Bronchial epithelial cell (primary cell): ENCODE data around the gene EGFL6. TPM values are rescaled to one million over a fixed set of nuclear protein-coding genes. Genes with fewer than 3 reads are reported as not detected.

Experiments
- DNase-seq: peaks from one replicate; pipeline ENCODE4 v3.0.0-alpha.2; 2010; ENCODE audit warnings: low read depth
- FAIRE-seq: peaks from 2 replicates; lab custom pipeline; 2011; peaks lifted over from hg19 to GRCh38; lab: Jason Lieb, UNC
- H3K27me3 ChIP-seq: 2 replicates; pipeline ENCODE4 v1.5.1; 2011; ENCODE audit warnings: low read length; ENCODE audit not compliant: control insufficient read depth, insufficient read depth
- H3K36me3 ChIP-seq: 2 replicates; pipeline ENCODE4 v1.5.1; 2011; ENCODE audit warnings: low read length; ENCODE audit not compliant: control insufficient read depth, insufficient read depth
- H3K4me3 ChIP-seq: 2 replicates; pipeline ENCODE4 v1.5.1; 2011; ENCODE audit warnings: mild to moderate bottlenecking, low read depth, low read length, control low read depth
- CTCF ChIP-seq: IDR thresholded peaks from 2 replicates; pipeline ENCODE4 v1.5.1; 2011; ENCODE audit warnings: mild to moderate bottlenecking, moderate library complexity, low read length, control low read depth, inconsistent platforms; ENCODE audit not compliant: insufficient read depth, severe bottlenecking
- total RNA-seq: library from RNA; depleted of rRNA; stranded (reverse); fragments of >200 nt; gene quantifications from 2 replicates; pipeline ENCODE4 v1.2.1, GENCODE V29; 2014

The EGFL6 gene
- total RNA-seq, 1 donor from 2014 or later = not detected

GRCh38 chrX:13650318-13650717, 80.9 kb downstream of the EGFL6 start:
- no peak for TF ChIP-seq CTCF
- DNase-seq (no peak), FAIRE-seq (no peak)
- no peaks in the 10 kb centered on the region for H3K27me3 ChIP-seq
- no peaks in the 10 kb centered on the region for H3K36me3 ChIP-seq
- no peak overlapping the region for H3K4me3 ChIP-seq

GRCh38 chrX:13651150-13651549, 81.7 kb downstream of the EGFL6 start:
- FAIRE-seq (no peak), DNase-seq (no peak)
- H3K36me3 ChIP-seq = no peaks in the 10 kb centered on the region
- H3K27me3 ChIP-seq = no peaks in the 10 kb centered on the region
- no peak overlapping the region for H3K4me3 ChIP-seq
- TF ChIP-seq CTCF = no peak

GRCh38 chrX:13652287-13652793, 82.9 kb downstream of the EGFL6 start:
- Histone ChIP-seq H3K36me3 (no peaks in the 10 kb centered on the region), H3K4me3 (peak overlapping the region; percentile 29), H3K27me3 (no peaks in the 10 kb centered on the region)
- FAIRE-seq (no peak), DNase-seq (peak; percentile 73)
- no peak for TF ChIP-seq CTCF

GRCh38 chrX:13652850-13653693, 83.7 kb downstream of the EGFL6 start, which contains the start of gene TCEANC:
Gene TCEANC, plus strand, starts transcription at chrX:13653141. Its CDS starts 9,368 bp downstream, at chrX:13662509.
- FAIRE-seq (no peak), DNase-seq (peak; percentile 89)
- Histone ChIP-seq H3K4me3 (peak within 1 kb of the TSS; percentile 64), H3K27me3 (no peaks in the 10 kb centered on the region), H3K36me3 (no peaks in the 10 kb centered on the region)
- TF ChIP-seq CTCF = no peak

GRCh38 chrX:13654116-13654515, 84.7 kb downstream of the EGFL6 start:
- FAIRE-seq = no peak
- Histone ChIP-seq H3K4me3 (no peak overlapping the region), H3K36me3 (no peaks in the 10 kb centered on the region), H3K27me3 (no peaks in the 10 kb centered on the region)
- no peak for TF ChIP-seq CTCF
- no peak for DNase-seq

GRCh38 chrX:13655674-13656073, 86.3 kb downstream of the EGFL6 start:
- FAIRE-seq (no peak), DNase-seq (no peak)
- no peaks in the 10 kb centered on the region for H3K36me3 ChIP-seq
- H3K27me3 ChIP-seq = no peaks in the 10 kb centered on the region
- H3K4me3 ChIP-seq = no peak overlapping the region
- TF ChIP-seq CTCF = no peak
